OCI-LY3 (cell line): ENCODE data around the gene RFTN1.

Experiments
- EZH2phosphoT487 ChIP-seq: fragments of 200-600 bp; shearing (Covaris generic); IDR thresholded peaks from 2 replicates; pipeline ENCODE4 v1.6.1; 2018; ENCODE audit warnings: antibody characterized with exemption, mixed run types, low read depth
- TF ChIP-seq, protein P1 (sequence below): fragments of 200-600, 300-600 bp; sonication (generic); IDR thresholded peaks from 2 replicates; pipeline ENCODE4 v1.5.1; 2014; ENCODE audit warnings: antibody characterized with exemption, low read length, low read depth

DNA sequence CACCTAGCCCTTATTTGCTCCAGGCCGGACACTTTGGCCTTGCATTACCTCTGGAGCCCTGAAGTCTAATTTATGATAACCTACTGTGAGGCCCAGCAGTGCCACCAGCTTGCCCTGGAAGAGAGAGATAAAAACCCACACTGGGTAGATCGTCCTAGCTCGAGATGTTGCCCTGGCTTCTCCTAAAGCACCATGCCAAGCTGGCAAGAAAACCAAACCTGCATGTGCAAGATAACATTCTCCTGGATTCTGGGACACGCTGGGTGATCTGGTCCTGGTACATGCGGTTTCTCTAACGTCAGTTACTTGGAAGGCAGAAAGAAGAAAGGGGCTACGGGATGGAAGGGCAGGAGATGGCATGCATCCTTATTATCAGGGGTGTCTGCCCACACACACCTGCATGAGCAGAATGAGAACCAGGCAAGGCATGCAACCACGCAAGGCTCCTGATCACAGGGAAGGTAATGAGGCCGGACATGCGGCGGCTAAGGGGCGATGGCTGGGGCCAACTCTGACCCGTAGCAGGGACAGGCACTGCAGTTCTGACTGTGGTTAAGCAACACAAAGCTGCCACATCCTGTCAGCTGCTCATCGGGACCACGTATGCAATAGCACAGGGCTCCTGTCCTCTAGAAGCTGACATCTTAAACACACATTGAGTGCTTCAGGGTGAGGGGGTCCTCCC, 175.5 kb downstream of the RFTN1 start:
- TF ChIP-seq, protein P1, sequence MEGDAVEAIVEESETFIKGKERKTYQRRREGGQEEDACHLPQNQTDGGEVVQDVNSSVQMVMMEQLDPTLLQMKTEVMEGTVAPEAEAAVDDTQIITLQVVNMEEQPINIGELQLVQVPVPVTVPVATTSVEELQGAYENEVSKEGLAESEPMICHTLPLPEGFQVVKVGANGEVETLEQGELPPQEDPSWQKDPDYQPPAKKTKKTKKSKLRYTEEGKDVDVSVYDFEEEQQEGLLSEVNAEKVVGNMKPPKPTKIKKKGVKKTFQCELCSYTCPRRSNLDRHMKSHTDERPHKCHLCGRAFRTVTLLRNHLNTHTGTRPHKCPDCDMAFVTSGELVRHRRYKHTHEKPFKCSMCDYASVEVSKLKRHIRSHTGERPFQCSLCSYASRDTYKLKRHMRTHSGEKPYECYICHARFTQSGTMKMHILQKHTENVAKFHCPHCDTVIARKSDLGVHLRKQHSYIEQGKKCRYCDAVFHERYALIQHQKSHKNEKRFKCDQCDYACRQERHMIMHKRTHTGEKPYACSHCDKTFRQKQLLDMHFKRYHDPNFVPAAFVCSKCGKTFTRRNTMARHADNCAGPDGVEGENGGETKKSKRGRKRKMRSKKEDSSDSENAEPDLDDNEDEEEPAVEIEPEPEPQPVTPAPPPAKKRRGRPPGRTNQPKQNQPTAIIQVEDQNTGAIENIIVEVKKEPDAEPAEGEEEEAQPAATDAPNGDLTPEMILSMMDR = no peak
- TF ChIP-seq EZH2phosphoT487 = no peak
